ENCODE measurements around the gene CAV1. TPM values are rescaled to one million over a fixed set of nuclear protein-coding genes. Genes with fewer than 3 reads are reported as not detected.

CAV1 gene
- total RNA-seq, 1 donor from 2014 or later = 552 TPM

- no peak for DNase-seq (ENCODE audit: low read depth)
These were observed 5.4 kb downstream of the CAV1 start for GRCh38 chr7:116530107-116530820.

- DNase-seq (ENCODE audit: low read depth) = no peak
These were observed 7.4 kb downstream of the CAV1 start for GRCh38 chr7:116532102-116532688.

- DNase-seq (ENCODE audit: low read depth) = peak; percentile 45
These were observed 10.0 kb downstream of the CAV1 start for GRCh38 chr7:116534790-116535189.

GRCh38 chr7:116535416-116535815 is 10.6 kb downstream of the CAV1 start:
- DNase-seq (ENCODE audit: low read depth) = no peak

- no peak for DNase-seq (ENCODE audit: low read depth)
These were observed 13.3 kb downstream of the CAV1 start for GRCh38 chr7:116538138-116538537.

- no peak for DNase-seq (ENCODE audit: low read depth)
These were observed 15.0 kb downstream of the CAV1 start for GRCh38 chr7:116539879-116540278.

GRCh38 chr7:116540743-116541142 is 15.9 kb downstream of the CAV1 start:
- peak; percentile 69 for DNase-seq (ENCODE audit: low read depth)

GRCh38 chr7:116541951-116542350 is 17.1 kb downstream of the CAV1 start:
- DNase-seq (ENCODE audit: low read depth) = no peak

- DNase-seq (ENCODE audit: low read depth) = peak; percentile 57
These were observed 17.8 kb downstream of the CAV1 start for GRCh38 chr7:116542618-116543017.

- DNase-seq (ENCODE audit: low read depth) = peak; percentile 94
These were observed 18.8 kb downstream of the CAV1 start for GRCh38 chr7:116543664-116544063.

GRCh38 chr7:116544487-116544886 is 19.7 kb downstream of the CAV1 start:
- DNase-seq (ENCODE audit: low read depth) = peak; percentile 81

- DNase-seq (ENCODE audit: low read depth) = no peak
These were observed 20.7 kb downstream of the CAV1 start for GRCh38 chr7:116545411-116545993.

GRCh38 chr7:116546054-116546453 is 21.2 kb downstream of the CAV1 start:
- DNase-seq (ENCODE audit: low read depth) = no peak

GRCh38 chr7:116546916-116547315 is 22.1 kb downstream of the CAV1 start:
- no peak for DNase-seq (ENCODE audit: low read depth)

- DNase-seq (ENCODE audit: low read depth) = peak; percentile 41
These were observed 22.5 kb downstream of the CAV1 start for GRCh38 chr7:116547347-116547746.

- no peak for DNase-seq (ENCODE audit: low read depth)
These were observed 23.7 kb downstream of the CAV1 start for GRCh38 chr7:116548506-116548905.

GRCh38 chr7:116549370-116549769 is 24.5 kb downstream of the CAV1 start:
- DNase-seq (ENCODE audit: low read depth) = no peak

GRCh38 chr7:116551692-116552091 is 26.9 kb downstream of the CAV1 start:
- DNase-seq (ENCODE audit: low read depth) = no peak

- peak; percentile 46 for DNase-seq (ENCODE audit: low read depth)
These were observed 27.8 kb downstream of the CAV1 start for GRCh38 chr7:116552602-116553001.

GRCh38 chr7:116553168-116553964 is 28.5 kb downstream of the CAV1 start:
- no peak for DNase-seq (ENCODE audit: low read depth)

- DNase-seq (ENCODE audit: low read depth) = no peak
These were observed 29.6 kb downstream of the CAV1 start for GRCh38 chr7:116554436-116554835.

- no peak for DNase-seq (ENCODE audit: low read depth)
These were observed 30.1 kb downstream of the CAV1 start for GRCh38 chr7:116554911-116555310.
